Hepatocyte (in vitro differentiated cells): Measurements from ENCODE around the gene UGGT1. TPM values are rescaled to one million over a fixed set of nuclear protein-coding genes. Genes with fewer than 3 reads are reported as not detected.

Experiments used
- DNase-seq: peaks from one replicate; pipeline ENCODE4 v3.0.0-alpha.2; 2016; ENCODE audit warnings: low spot score
- H2AFZ ChIP-seq: fragments of 200-600 bp; sonication (generic); 2 replicates; pipeline ENCODE4 v1.6.0; 2016; ENCODE audit warnings: antibody characterized with exemption, mild to moderate bottlenecking
- H3K27ac ChIP-seq: fragments of 200-600 bp; sonication (generic); 2 replicates; pipeline ENCODE4 v1.5.1; 2016; ENCODE audit warnings: mild to moderate bottlenecking
- H3K27me3 ChIP-seq: fragments of 200-600 bp; sonication (generic); 2 replicates; pipeline ENCODE4 v1.6.1; 2016
- H3K36me3 ChIP-seq: fragments of 200-600 bp; sonication (generic); replicated peaks from 2 replicates; pipeline ENCODE4 v1.5.1; 2016; ENCODE audit warnings: low read depth; ENCODE audit not compliant: insufficient read depth
- H3K4me1 ChIP-seq: fragments of 200-600 bp; sonication (generic); 2 replicates; pipeline ENCODE4 v1.5.1; 2016; ENCODE audit warnings: mild to moderate bottlenecking, moderate library complexity; ENCODE audit not compliant: insufficient read depth
- H3K4me2 ChIP-seq: fragments of 200-600 bp; sonication (generic); 2 replicates; pipeline ENCODE4 v1.6.0; 2016
- H3K4me3 ChIP-seq: fragments of 200-600 bp; sonication (generic); 2 replicates; pipeline ENCODE4 v1.5.1; 2016; ENCODE audit warnings: mild to moderate bottlenecking
- H3K79me2 ChIP-seq: fragments of 200-600 bp; sonication (generic); 2 replicates; pipeline ENCODE4 v1.6.0; 2017; ENCODE audit warnings: mild to moderate bottlenecking
- H3K9me2 ChIP-seq: fragments of 200-600 bp; sonication (generic); replicated peaks from 2 replicates; pipeline ENCODE4 v1.6.0; 2017; ENCODE audit warnings: mild to moderate bottlenecking; ENCODE audit not compliant: insufficient read depth
- H3K9me3 ChIP-seq: fragments of 200-600 bp; sonication (generic); 2 replicates; pipeline ENCODE4 v1.5.1; 2016; ENCODE audit warnings: low read depth, mild to moderate bottlenecking
- H4K20me1 ChIP-seq: fragments of 200-600 bp; sonication (generic); 2 replicates; pipeline ENCODE4 v1.6.0; 2016; ENCODE audit warnings: mild to moderate bottlenecking; ENCODE audit not compliant: insufficient read depth, poor library complexity, severe bottlenecking
- CTCF ChIP-seq: fragments of 200-600 bp; sonication (generic); IDR thresholded peaks from 2 replicates; pipeline ENCODE4 v1.5.1; 2016; ENCODE audit warnings: antibody characterized with exemption, mild to moderate bottlenecking; ENCODE audit not compliant: poor library complexity
- EZH2 ChIP-seq: fragments of 200-600 bp; sonication (generic); IDR thresholded peaks from 2 replicates; pipeline ENCODE4 v1.6.1; 2016; ENCODE audit warnings: antibody characterized with exemption, mild to moderate bottlenecking, borderline replicate concordance
- EZH2phosphoT487 ChIP-seq: fragments of 200-600 bp; sonication (generic); IDR thresholded peaks from one replicate; pipeline ENCODE4 v1.6.1; 2018; ENCODE audit warnings: antibody characterized with exemption, mild to moderate bottlenecking, low read depth, moderate library complexity; ENCODE audit not compliant: unreplicated experiment, severe bottlenecking
- WGBS: methylation state at CpG from one replicate; pipeline ENCODE4 v1.1.6; 2016; ENCODE audit warnings: low lambda C conversion rate; ENCODE audit errors: missing lambda C conversion rate; 5-methylcytosine and 5-hydroxymethylcytosine counted together
- polyA plus RNA-seq: library from polyadenylated mRNA; unstranded; fragments of >200 nt; fragmentation: Nextera tagmentation; extraction: Ambion mirVana; gene quantifications from 2 replicates; pipeline ENCODE4 v1.2.1, GENCODE V29; 2016
- total RNA-seq: library from RNA; depleted of rRNA; stranded (reverse); fragments of >200 nt; gene quantifications from 2 replicates; pipeline ENCODE4 v1.2.3, GENCODE V29; 2014

Gene UGGT1
- total and polyA plus RNA-seq, 2 experiments from 2014 or later = 6.8 to 49.7 TPM

GRCh38 chr2:128178650-128179460 is 87.9 kb downstream of the UGGT1 start:
- Histone ChIP-seq H3K9me3 (no peaks in the 10 kb centered on the region), H3K79me2 (no peaks in the 10 kb centered on the region), H3K27ac (peak overlapping the region; percentile 55), H3K4me1 (peaks cover 13% of the 10 kb centered on the region), H4K20me1 (no peaks in the 10 kb centered on the region), H2AFZ (no peak overlapping the region), H3K27me3 (no peaks in the 10 kb centered on the region), H3K36me3 (no peaks in the 10 kb centered on the region), H3K4me3 (no peak overlapping the region), H3K4me2 (no peak overlapping the region), H3K9me2 (no peaks in the 10 kb centered on the region)
- peak; percentile 73 for DNase-seq
- WGBS = 53% methylated on average over 9 of the region's 9 CpGs
- TF ChIP-seq EZH2phosphoT487 (no peak), EZH2 (no peak), CTCF (peak; percentile 70)

- H3K27me3 ChIP-seq = no peaks in the 10 kb centered on the region
- 69% methylated on average over 4 of the region's 4 CpGs for WGBS
Observed at GRCh38 chr2:128179461-128179755, 88.4 kb downstream of the UGGT1 start.

GRCh38 chr2:128180031-128180430 is 89.0 kb downstream of the UGGT1 start:
- no peaks in the 10 kb centered on the region for H4K20me1 ChIP-seq
- H3K4me3 ChIP-seq = no peak overlapping the region
- TF ChIP-seq EZH2 (no peak), EZH2phosphoT487 (no peak), CTCF (no peak)
- no peak overlapping the region for H2AFZ ChIP-seq
- whole genome bisulfite sequencing = 67% methylated on average over 4 of the region's 4 CpGs
- no peak overlapping the region for H3K27ac ChIP-seq
- H3K36me3 ChIP-seq = no peaks in the 10 kb centered on the region
- no peaks in the 10 kb centered on the region for H3K79me2 ChIP-seq
- H3K9me3 ChIP-seq = no peaks in the 10 kb centered on the region
- H3K4me1 ChIP-seq = peaks cover 13% of the 10 kb centered on the region
- no peak overlapping the region for H3K4me2 ChIP-seq
- no peak for DNase-seq
- no peaks in the 10 kb centered on the region for H3K27me3 ChIP-seq
- H3K9me2 ChIP-seq = no peaks in the 10 kb centered on the region

More at GRCh38 chr2:128179461-128179755, 88.4 kb downstream of the UGGT1 start:
- Histone ChIP-seq H2AFZ (no peak overlapping the region), H3K4me2 (no peak overlapping the region), H3K36me3 (no peaks in the 10 kb centered on the region), H3K9me3 (no peaks in the 10 kb centered on the region), H3K9me2 (no peaks in the 10 kb centered on the region), H3K79me2 (no peaks in the 10 kb centered on the region), H3K4me1 (peaks cover 13% of the 10 kb centered on the region), H4K20me1 (no peaks in the 10 kb centered on the region), H3K27ac (peak overlapping the region; percentile 55), H3K4me3 (no peak overlapping the region)
- TF ChIP-seq EZH2 (no peak), CTCF (no peak), EZH2phosphoT487 (no peak)
- DNase-seq = no peak
